ENCODE results near the gene IGFLR1. TPM values are rescaled to one million over a fixed set of nuclear protein-coding genes. Genes with fewer than 3 reads are reported as not detected.

IGFLR1 gene
- total RNA-seq, 1 donor from 2014 or later = 1.9 TPM

- peak; percentile 98 for DNase-seq (ENCODE audit: low read depth)
- H3K4me3 ChIP-seq (ENCODE audit: low read depth, low read length) = peak within 1 kb of the TSS; percentile 66
- no peak for TF ChIP-seq CTCF (IDR thresholded peaks at IDR 0.05; ENCODE audit: insufficient read depth, low read length, poor library complexity, severe bottlenecking)
- H3K27me3 ChIP-seq (ENCODE audit: control insufficient read depth, insufficient read depth, low read length) = no peaks in the 10 kb centered on the region
- peaks cover 3% of the 10 kb centered on the region for H3K36me3 ChIP-seq (ENCODE audit: control insufficient read depth, insufficient read depth, low read length)
These were observed 15.7 kb upstream of the IGFLR1 start, which contains the start of gene PROSER3 for GRCh38 chr19:35757749-35758608. TSS of gene PROSER3 (plus strand) at chr19:35758176. CDS start at chr19:35758216, 40 bp downstream.

- no peak for TF ChIP-seq CTCF (IDR thresholded peaks at IDR 0.05; ENCODE audit: insufficient read depth, low read length, poor library complexity, severe bottlenecking)
- no peaks in the 10 kb centered on the region for H3K27me3 ChIP-seq (ENCODE audit: control insufficient read depth, insufficient read depth, low read length)
- DNase-seq (ENCODE audit: low read depth) = no peak
- peaks cover 3% of the 10 kb centered on the region for H3K36me3 ChIP-seq (ENCODE audit: control insufficient read depth, insufficient read depth, low read length)
- H3K4me3 ChIP-seq (ENCODE audit: low read depth, low read length) = peak overlapping the region; percentile 14
These were observed 15.0 kb upstream of the IGFLR1 start for GRCh38 chr19:35757231-35757748.

- H3K36me3 ChIP-seq (ENCODE audit: control insufficient read depth, insufficient read depth, low read length) = no peaks in the 10 kb centered on the region
- no peak for DNase-seq (ENCODE audit: low read depth)
- no peak for TF ChIP-seq CTCF (IDR thresholded peaks at IDR 0.05; ENCODE audit: insufficient read depth, low read length, poor library complexity, severe bottlenecking)
These were observed 14.4 kb upstream of the IGFLR1 start, which contains the start of gene HSPB6 for GRCh38 chr19:35756377-35757230. TSS of gene HSPB6 (minus strand) at chr19:35757029. CDS start at chr19:35757008, 21 bp downstream.

DNA sequence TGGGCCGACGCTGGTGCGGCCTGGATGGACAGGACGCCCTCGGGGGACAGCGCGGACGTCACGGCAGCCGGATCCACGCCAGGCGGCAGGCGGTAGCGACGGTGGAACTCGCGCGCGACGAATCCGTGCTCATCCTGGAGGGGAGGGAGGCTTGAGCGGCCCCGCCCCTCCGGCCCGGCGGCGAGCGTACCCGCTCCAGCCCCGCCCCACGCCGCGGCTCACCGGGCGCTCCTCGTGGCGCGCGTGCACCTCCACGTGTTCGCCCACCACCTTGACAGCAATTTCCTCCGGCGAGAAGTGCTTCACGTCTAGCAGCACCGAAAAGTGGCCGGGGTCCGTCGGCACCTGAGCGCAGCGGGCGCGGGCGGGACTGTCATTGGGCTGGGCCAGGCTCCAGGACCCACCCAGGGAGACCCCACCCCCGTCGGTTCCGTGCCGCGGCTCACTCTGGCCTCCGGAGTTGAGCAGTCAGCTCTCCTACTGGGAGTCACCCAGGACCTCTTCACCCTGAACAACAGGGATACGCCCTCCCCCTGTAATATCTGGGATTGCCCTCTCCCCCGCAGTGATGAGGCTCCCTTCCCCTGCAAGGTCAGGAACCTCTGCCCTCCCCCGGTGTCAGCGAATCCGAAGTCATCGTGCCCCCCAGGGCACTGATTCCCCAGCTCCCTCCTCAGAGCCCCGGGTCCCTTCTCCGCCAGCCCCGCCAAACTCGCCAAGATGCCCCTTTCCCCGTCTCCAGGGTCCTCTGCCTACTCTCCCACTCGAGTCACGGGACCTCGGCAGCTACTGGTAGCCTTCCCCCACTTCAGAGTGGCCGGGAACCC, 13.5 kb upstream of the IGFLR1 start:
- TF ChIP-seq CTCF (IDR thresholded peaks at IDR 0.05; ENCODE audit: insufficient read depth, low read length, poor library complexity, severe bottlenecking) = no peak
- no peak for DNase-seq (ENCODE audit: low read depth)
- Histone ChIP-seq H3K36me3 (ENCODE audit: control insufficient read depth, insufficient read depth, low read length) (no peaks in the 10 kb centered on the region), H3K4me3 (ENCODE audit: low read depth, low read length) (no peak overlapping the region), H3K27me3 (ENCODE audit: control insufficient read depth, insufficient read depth, low read length) (no peaks in the 10 kb centered on the region)

More at GRCh38 chr19:35756377-35757230, 14.4 kb upstream of the IGFLR1 start, which contains the start of gene HSPB6:
- H3K27me3 ChIP-seq (ENCODE audit: control insufficient read depth, insufficient read depth, low read length) = no peaks in the 10 kb centered on the region
- peak within 1 kb of the TSS; percentile 14 for H3K4me3 ChIP-seq (ENCODE audit: low read depth, low read length)

DNA sequence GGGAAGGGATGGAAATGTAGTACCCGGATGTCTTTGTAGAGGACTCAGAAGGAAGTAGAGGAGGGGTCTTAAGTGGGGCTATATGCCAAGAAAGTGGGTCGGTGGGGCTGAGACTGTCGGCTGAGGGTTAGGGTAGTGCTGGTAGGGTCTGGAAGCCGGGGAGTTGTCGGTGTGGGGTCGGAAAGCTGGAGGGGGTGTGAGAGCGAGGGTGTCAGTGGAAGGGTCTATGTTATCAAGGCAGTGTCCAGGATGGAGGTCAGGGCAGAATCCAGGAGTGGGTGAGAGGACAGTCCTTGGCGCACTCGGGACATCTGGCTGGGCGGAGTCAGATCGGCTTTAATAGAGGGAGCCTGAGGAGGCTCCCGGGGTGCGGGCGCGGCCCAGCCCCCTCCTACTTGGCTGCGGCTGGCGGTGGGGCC, 12.9 kb upstream of the IGFLR1 start:
- H3K4me3 ChIP-seq (ENCODE audit: low read depth, low read length) = no peak overlapping the region
- DNase-seq (ENCODE audit: low read depth) = no peak
- no peaks in the 10 kb centered on the region for H3K27me3 ChIP-seq (ENCODE audit: control insufficient read depth, insufficient read depth, low read length)
- no peak for TF ChIP-seq CTCF (IDR thresholded peaks at IDR 0.05; ENCODE audit: insufficient read depth, low read length, poor library complexity, severe bottlenecking)
- H3K36me3 ChIP-seq (ENCODE audit: control insufficient read depth, insufficient read depth, low read length) = no peaks in the 10 kb centered on the region

All from kidney epithelial cell (primary cell).